Thymus (tissue), 11 donors: ENCODE results near the gene CACNA2D2. TPM values are rescaled to one million over a fixed set of nuclear protein-coding genes. Genes with fewer than 3 reads are reported as not detected.

Experiments
- DNase-seq, 9 donors: peaks; one replicate each; pipeline ENCODE4 v3.0.0-alpha.2; 2013; ENCODE audit warnings: low spot score in 9 of 9, low read depth in 6 of 9, missing footprints in 1 of 9
- H3K27ac ChIP-seq, 2 donors: one replicate each; pipeline ENCODE4 v1.5.1; 2013; ENCODE audit warnings: control low read depth in 1 of 2, low read depth in 1 of 2, low read length in 1 of 2, mild to moderate bottlenecking in 1 of 2, moderate library complexity in 1 of 2
- H3K27me3 ChIP-seq, 2 donors: one replicate each; pipeline ENCODE4 v1.5.1; 2013; ENCODE audit warnings: low read length in 1 of 2; ENCODE audit not compliant: control insufficient read depth in 2 of 2, insufficient read depth in 1 of 2
- H3K36me3 ChIP-seq, 2 donors: one replicate each; pipeline ENCODE4 v1.5.1; 2013; ENCODE audit warnings: low read length in 1 of 2, mild to moderate bottlenecking in 1 of 2, moderate library complexity in 1 of 2; ENCODE audit not compliant: control insufficient read depth in 2 of 2, insufficient read depth in 2 of 2
- H3K4me1 ChIP-seq, 2 donors: one replicate each; pipeline ENCODE4 v1.5.1; 2013; ENCODE audit warnings: low read length in 2 of 2; ENCODE audit not compliant: control insufficient read depth in 2 of 2, insufficient read depth in 2 of 2
- H3K4me3 ChIP-seq, 2 donors: one replicate each; pipeline ENCODE4 v1.5.1; 2013; ENCODE audit warnings: low read length in 2 of 2, control low read depth in 1 of 2, mild to moderate bottlenecking in 1 of 2
- H3K9me3 ChIP-seq, 2 donors: one replicate each; pipeline ENCODE4 v1.5.1; 2013; ENCODE audit warnings: low read length in 1 of 2, mild to moderate bottlenecking in 1 of 2; ENCODE audit not compliant: control insufficient read depth in 2 of 2, insufficient read depth in 1 of 2
- WGBS: extraction: QIAGEN DNeasy Blood & Tissue Kit; methylation state at CpG from one replicate; pipeline ENCODE4 v1.1.7; 2013; 5-methylcytosine and 5-hydroxymethylcytosine counted together
- polyA plus RNA-seq: library from polyadenylated mRNA; stranded (reverse); fragments of 200-250 nt; gene quantifications from one replicate; pipeline ENCODE4 v1.2.3, GENCODE V29; 2013
- total RNA-seq: library from RNA; stranded (reverse); fragments of 120-200 nt; gene quantifications from one replicate; pipeline ENCODE4 v1.2.4, GENCODE V29; 2013
- donor health status: healthy.

The CACNA2D2 gene
- total and polyA plus RNA-seq, 2 donors, result 0.57 to 1.5 TPM

DNA sequence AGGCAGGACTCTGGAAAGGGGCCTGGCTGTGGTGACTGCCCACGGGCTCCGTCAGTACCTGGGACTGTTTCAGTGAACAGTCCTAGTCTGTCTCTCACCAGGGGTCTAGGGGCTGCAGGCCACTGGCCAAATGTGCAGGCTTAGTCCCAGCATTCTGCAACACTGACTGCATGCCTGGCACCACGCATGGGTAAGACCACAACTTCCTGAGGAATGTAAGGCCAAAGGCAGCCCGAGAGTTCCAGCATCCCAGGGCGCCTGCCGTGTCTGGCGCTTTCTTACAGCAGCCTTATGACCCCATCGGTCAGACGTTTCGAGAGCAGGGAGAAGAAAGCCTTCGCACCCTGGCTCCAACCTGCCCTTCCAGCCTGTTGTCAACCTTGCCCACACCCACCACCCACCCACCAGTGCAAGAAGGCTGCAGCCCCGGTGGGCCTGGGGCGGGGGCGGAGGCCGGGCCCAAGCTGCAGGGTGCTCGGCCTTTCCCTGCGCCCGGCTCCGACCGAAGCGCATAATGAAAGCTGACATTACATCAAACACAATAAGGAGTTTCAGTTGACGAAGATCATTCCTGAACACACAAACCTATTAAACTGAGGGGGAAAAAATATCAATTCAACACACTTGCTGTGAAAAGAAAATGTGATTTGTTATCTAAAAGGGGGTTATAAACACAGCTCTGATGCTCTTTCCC, 114.6 kb downstream of the CACNA2D2 start:
- Histone ChIP-seq H3K27ac (no peak overlapping the region), H3K36me3 (no peaks in the 10 kb centered on the region), H3K4me3 (no peak overlapping the region), H3K4me1 (no peaks in the 10 kb centered on the region), H3K27me3 (no peaks in the 10 kb centered on the region), H3K9me3 (no peaks in the 10 kb centered on the region)
- no peak for DNase-seq
- WGBS, result 91% methylated on average over 22 of the region's 22 CpGs

DNA sequence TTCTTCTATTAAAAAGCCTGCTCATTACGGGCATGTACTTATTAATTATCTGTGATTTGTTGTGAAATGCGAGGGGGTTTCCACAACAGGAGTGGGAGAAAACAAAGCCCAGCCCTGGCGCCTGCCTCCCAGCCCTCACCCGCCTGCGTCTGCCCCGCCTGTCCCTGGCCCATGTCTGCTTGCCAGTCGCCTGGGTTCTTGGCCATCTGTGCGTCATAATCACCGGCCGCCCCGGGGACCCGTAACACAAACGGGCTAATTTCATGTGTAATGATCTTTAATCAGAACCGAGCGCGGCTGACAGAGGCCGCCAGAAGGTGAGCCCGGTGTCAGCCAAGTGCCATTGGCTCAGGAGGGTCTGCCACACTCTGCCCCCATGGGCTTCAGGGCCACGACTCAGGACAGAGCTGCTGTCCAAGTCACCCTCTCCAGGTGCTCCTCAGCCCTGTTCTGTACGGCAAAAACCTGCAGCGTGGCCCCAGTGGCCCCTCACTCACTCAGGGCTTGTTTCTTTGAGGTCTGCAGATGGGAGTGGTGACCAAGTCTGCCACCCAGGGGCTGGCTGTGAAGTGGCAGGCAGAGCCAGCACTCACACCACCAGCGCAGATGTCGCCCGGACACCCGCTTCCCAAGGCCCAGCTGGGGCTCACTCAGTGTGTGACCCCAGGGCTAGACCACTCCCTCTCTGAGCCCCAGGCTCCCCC, 115.3 kb downstream of the CACNA2D2 start:
- no peaks in the 10 kb centered on the region for H3K4me1 ChIP-seq
- no peak for DNase-seq
- 89% methylated on average over 25 of the region's 25 CpGs for WGBS

DNA sequence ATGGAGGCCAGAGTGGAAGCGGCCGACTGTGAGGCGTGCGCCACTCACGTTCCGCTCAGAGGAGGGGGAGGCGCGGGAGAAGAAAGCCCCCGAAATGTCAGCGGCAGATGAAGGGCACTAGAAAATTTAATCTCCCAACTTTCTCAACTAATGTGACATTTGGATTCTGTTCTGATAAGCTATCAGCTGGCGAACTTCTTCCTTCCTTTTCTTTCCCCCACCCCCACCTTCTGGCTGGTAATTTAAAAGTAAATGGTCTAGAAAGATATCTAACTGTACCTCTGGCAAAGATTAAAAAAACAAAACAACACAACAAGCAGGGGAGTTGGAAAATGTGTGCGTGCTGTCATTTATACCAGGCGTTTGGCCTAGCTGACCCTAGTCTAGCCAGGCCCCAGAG, 117.7 kb downstream of the CACNA2D2 start:
- H3K27me3 ChIP-seq, result no peaks in the 10 kb centered on the region
- no peak for DNase-seq
- H3K4me1 ChIP-seq, result peaks cover 0 to 2% of the 10 kb centered on the region in 2 donors
- WGBS, result 64% methylated on average over 13 of the region's 13 CpGs
- no peaks in the 10 kb centered on the region for H3K36me3 ChIP-seq
- H3K27ac ChIP-seq, result no peak overlapping the region
- peaks cover 0 to 3% of the 10 kb centered on the region in 2 donors for H3K9me3 ChIP-seq
- H3K4me3 ChIP-seq, result no peak overlapping the region

More for the DNA sequence above, 115.3 kb downstream of the CACNA2D2 start:
- Histone ChIP-seq H3K9me3 (no peaks in the 10 kb centered on the region), H3K27ac (no peak overlapping the region), H3K4me3 (no peak overlapping the region), H3K27me3 (no peaks in the 10 kb centered on the region), H3K36me3 (no peaks in the 10 kb centered on the region)

DNA sequence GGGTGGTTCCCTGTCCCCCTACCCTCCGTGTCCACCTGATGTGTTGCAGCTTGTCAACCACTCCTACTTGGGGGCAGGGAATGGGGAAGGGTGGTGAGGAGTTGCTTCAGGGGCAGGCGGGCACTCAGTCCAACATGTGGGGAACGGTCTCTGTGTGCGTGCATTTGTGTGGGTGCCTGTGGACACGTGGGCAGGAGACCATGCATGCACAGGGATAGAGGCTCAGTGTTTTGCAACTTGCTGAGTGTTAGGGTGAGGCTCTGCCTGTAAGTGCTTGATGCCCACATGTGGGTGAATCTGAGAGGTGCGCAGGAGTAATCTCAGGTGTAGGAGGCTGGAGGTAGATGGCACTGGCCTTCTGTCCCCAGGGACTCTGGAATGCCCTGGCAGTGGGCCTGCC, 119.7 kb downstream of the CACNA2D2 start:
- no peaks in the 10 kb centered on the region for H3K27me3 ChIP-seq
- H3K36me3 ChIP-seq, result no peaks in the 10 kb centered on the region
- no peak overlapping the region for H3K4me3 ChIP-seq
- H3K9me3 ChIP-seq, result peaks cover 0 to 3% of the 10 kb centered on the region in 2 donors
- DNase-seq, result no peak
- H3K27ac ChIP-seq, result no peak overlapping the region
- peaks cover 0 to 2% of the 10 kb centered on the region in 2 donors for H3K4me1 ChIP-seq
- WGBS, result 95% methylated on average over 6 of the region's 6 CpGs

DNA sequence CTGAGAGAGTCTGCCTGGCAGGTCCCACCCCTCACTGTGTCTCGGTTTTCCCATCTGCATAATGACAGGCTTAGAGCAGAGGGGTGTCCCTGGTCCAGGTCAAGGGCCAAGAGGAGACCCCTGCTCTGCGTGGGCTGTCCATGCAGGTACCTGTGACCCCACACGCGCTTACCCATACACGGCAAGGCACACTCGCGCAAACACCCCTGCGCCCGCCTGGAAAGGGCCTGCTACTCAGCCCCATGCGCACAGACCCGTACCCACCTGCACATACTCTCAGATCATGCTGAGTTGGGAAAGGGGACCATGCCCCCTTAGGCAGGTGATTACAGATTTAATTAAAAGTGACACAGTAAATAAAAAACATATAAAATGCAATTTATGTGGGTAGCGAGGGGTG, 120.7 kb downstream of the CACNA2D2 start:
- WGBS, result 96% methylated on average over 12 of the region's 12 CpGs
- no peak overlapping the region for H3K27ac ChIP-seq
- H3K4me3 ChIP-seq, result no peak overlapping the region
- H3K27me3 ChIP-seq, result no peaks in the 10 kb centered on the region
- H3K9me3 ChIP-seq, result peaks cover 0 to 3% of the 10 kb centered on the region in 2 donors
- no peak for DNase-seq
- peaks cover 0 to 2% of the 10 kb centered on the region in 2 donors for H3K4me1 ChIP-seq
- H3K36me3 ChIP-seq, result no peaks in the 10 kb centered on the region

DNA sequence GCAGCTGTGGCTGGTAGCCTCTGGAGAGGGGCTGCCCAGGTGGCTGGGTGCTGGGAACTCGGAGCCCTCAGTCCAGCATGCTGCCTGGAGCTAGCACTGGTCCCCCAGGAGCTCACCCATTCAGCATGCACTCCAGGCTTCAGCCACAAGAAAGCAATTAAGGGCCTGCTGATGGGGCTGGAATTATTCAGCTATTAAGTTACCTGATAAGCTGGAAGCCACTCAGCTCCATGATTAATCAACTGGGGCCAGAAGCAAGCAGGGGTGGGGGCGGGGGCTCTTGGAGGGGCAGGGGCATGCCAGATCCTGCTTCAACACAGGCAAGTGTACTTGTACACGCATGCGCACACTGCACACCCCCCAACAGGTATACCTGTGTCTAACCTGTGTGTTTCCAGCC, 122.1 kb downstream of the CACNA2D2 start:
- Histone ChIP-seq H3K27ac (no peak overlapping the region), H3K9me3 (peaks cover 0 to 3% of the 10 kb centered on the region in 2 donors), H3K4me1 (peaks cover 0 to 2% of the 10 kb centered on the region in 2 donors)

DNA sequence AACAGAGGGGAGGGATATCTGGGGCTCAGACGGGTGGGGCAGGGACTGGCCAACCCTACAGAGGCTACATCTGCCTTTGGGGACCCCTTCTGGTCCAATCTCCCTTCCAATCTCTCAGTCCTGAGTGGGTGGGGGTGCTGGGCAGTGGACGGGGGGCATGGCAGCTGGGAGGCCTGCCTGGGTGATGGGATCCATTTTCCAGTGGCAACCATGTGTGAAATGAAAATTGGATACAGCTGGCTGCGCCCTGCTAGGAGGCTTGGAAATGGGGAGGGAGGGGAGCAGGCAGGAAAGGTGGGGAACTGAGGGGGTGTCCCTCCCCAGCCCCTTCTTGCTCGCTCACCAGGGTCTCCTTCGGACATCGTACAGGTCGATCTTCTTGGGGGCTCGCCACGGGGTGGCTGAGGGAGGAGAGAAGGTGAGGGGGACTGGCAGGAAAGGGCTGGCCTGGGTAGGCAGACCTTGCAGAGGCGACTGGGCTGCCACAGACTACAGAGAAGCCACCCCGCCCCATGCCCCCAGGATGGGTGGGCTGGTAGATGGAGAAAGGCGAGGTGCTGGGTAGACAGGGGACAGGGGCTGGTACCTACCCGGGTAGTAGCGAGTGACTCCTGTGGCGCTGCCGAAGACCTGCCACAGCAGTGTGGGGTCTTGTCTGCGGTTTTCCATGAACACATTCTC, 122.9 kb downstream of the CACNA2D2 start:
- Histone ChIP-seq H3K9me3 (peaks cover 0 to 3% of the 10 kb centered on the region in 2 donors), H3K27me3 (no peaks in the 10 kb centered on the region), H3K4me1 (peaks cover 0 to 2% of the 10 kb centered on the region in 2 donors), H3K27ac (no peak overlapping the region), H3K36me3 (no peaks in the 10 kb centered on the region), H3K4me3 (no peak overlapping the region)
- DNase-seq, result no peak
- WGBS, result 95% methylated on average over 17 of the region's 17 CpGs

More for the DNA sequence above, 122.1 kb downstream of the CACNA2D2 start:
- 92% methylated on average over 4 of the region's 4 CpGs for WGBS
- no peaks in the 10 kb centered on the region for H3K27me3 ChIP-seq
- no peak for DNase-seq
- H3K36me3 ChIP-seq, result no peaks in the 10 kb centered on the region
- H3K4me3 ChIP-seq, result no peak overlapping the region

DNA sequence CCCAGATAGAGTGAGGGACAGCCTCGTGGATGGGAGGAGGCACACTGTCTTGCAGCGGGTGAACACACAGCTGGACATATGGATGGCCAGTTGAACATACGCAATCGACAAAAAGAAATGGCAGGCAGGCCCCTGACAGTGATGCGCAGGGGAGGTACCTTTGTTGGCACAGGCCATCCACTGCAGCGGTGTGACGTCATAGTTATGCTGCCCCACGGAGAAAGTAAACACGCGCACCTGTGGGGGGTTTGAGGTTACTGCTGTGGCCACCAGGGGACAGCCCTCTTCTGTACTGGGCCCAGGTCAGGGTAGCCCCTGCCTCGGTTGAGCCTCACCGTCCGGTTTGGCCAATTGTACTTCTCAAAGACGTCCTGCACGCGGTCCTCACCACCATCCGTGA, 124.7 kb downstream of the CACNA2D2 start:
- peaks cover 0 to 3% of the 10 kb centered on the region in 2 donors for H3K9me3 ChIP-seq
- no peak overlapping the region for H3K4me3 ChIP-seq
- peaks cover 0 to 4% of the 10 kb centered on the region in 2 donors for H3K4me1 ChIP-seq
- no peak overlapping the region for H3K27ac ChIP-seq
- no peak for DNase-seq
- no peaks in the 10 kb centered on the region for H3K36me3 ChIP-seq
- WGBS, result 97% methylated on average over 17 of the region's 17 CpGs
- peaks cover 0 to 4% of the 10 kb centered on the region in 2 donors for H3K27me3 ChIP-seq

DNA sequence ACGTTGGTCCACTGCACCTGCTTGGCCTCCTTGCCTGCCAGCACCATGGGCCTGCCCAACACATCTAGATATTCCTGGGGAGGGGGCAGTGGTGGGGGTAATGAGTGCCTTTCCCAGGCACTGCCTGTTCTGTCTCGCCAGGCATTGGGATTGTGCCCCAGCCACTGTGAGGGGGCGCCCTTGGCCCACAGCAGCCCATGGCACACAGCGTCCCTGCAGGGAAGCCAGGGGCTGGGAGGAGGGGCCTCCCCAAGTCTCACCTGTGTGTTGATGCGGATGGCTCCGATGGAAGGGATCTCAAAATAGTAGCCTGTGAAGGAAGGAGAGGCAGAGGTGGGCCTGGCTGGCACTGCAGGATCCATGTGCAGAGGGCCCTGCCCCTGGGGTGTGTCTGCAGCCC, 125.4 kb downstream of the CACNA2D2 start:
- Histone ChIP-seq H3K27me3 (peaks cover 0 to 4% of the 10 kb centered on the region in 2 donors), H3K27ac (no peak overlapping the region), H3K4me1 (peaks cover 0 to 9% of the 10 kb centered on the region in 2 donors), H3K4me3 (no peak overlapping the region), H3K9me3 (peaks cover 0 to 3% of the 10 kb centered on the region in 2 donors), H3K36me3 (no peaks in the 10 kb centered on the region)
- DNase-seq, result no peak
- 91% methylated on average over 6 of the region's 6 CpGs for WGBS
